HG02943 (cell line): ENCODE measurements around the gene PFN3.
"Not testable (repeated sequence)": the region's sequence is repeated elsewhere in the genome, so short reads cannot be mapped to it uniquely, and the experiment has no call there.

ENCODE experiments used
- ATAC-seq: cut with Tn5 transposase; IDR thresholded peaks from one replicate; pipeline ENCODE4 v1.9.1; 2021; ENCODE audit warnings: mild to moderate bottlenecking, low read depth, moderate library complexity; ENCODE audit not compliant: unreplicated experiment

Gene PFN3

DNA sequence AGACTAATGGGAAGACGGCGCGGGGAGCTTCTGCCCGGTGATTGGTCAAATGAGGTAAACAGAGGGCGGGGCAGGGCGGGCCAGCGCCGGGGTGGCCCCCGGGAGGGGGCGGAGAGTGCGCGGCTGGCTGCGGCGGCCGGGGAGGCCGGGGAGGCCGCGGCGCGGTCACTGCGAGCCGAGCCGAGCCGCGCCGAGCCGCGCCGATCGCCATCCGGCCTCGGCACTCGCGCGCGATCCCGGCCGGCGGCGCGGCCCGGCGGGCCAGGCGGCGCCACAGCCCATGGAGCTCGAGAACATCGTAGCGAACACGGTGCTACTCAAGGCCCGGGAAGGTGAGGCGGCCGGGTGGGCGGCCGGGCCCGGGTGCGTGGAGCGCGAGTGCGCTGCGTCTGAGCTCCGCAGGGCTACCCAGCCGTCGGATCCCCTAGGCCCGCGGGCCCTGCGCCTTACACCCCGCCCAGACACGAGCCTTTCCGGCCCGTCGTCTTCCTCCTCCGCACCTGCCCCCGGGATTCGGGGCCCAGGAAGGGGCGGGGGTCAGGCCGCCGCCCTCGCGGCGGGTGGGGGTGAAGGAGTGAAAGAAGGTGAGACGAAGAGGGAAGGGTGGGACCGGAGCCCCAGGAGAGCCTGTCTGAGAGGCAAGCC is 26.2 kb upstream of the PFN3 start, which contains the start of gene GRK6:
GRK6 (plus strand) TSS at position 111 of the 645 bp plus-strand sequence; CDS start at position 281, 170 bp downstream.
- peak; percentile 2 for ATAC-seq

DNA sequence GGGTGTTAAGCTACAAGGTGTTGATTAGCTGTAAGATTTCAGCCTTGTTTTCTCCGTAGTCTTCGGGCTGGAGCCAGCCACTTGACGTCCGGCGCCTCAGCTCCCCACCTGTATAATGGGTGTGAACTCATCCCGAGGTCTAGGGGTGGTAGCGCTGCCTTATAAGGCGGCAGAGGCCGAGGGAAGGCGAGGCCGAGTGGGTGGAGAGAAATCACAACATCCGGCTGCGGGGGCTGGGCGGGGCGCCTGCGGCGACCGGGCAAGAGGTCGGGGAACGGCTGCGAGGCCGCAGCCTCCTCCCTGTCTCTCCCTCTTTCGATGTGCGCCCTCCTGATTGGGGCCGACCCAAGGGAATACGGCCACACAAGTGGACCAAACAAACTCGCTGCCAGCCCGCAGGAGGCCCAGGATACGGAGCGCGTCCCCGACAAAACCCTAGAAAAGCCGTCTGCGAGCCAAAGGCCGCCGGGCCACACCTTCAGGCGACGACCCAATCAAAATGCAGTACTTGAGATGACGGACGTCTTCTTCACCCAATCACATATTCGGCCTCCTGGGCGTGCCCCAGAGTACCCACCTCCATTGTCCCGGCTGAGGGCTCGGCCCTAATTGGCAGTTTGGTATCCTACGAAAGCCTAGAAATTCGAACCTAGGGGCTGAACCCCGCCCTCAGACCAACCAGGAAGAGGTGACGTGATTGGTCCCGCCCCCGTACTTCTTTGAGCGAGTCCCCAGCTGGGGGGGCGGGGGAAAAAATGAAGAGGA is 25.5 kb upstream of the PFN3 start:
- ATAC-seq: peak; percentile 77

DNA sequence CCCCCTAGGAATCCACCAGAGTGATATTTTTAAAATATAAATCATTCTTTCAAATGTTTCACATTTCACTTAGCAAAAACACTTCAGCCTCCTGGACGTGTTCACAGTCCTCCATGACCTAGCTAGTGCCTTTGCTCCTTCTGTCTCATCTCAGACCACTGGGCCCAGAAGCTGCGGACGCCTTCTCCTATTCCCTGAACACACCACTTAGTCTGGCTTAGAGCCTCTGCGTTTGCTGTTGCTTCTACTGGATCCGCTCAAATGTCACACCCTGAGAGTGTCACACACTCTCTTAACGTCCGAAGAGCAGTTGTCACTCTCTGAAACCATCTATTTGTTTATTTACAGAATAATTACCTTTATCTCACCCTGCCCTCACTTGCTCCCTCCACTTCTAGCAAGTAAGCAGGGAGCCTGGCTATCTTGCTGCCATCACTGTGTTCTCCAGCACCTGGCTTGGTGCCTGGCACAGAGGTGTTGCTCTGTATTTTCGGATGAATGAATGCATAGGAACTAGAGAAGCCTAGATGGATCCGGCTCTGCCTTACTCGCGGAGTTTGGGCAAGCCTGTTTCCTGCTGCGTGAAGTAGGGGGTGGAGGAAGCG is 24.8 kb upstream of the PFN3 start:
- no peak for ATAC-seq

DNA sequence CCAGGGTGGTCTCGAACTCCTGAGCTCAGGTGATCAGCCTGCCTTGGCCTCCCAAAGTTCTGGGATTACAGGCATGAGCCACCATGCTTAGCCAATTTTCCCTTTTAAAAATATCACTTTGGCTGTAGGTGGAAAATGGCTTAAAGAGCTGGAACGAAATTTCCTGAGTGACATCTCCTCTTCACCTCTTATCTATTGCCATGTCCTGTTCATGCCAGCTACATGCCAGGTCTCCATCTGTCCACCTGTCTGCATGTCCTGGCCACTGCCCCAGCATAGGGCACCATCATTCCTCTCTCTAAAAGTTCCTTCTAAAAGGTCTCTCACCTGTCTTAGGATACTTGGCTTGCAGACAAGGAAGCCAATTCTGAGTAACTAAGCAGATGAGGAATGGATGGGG is 23.2 kb upstream of the PFN3 start:
- no peak for ATAC-seq

DNA sequence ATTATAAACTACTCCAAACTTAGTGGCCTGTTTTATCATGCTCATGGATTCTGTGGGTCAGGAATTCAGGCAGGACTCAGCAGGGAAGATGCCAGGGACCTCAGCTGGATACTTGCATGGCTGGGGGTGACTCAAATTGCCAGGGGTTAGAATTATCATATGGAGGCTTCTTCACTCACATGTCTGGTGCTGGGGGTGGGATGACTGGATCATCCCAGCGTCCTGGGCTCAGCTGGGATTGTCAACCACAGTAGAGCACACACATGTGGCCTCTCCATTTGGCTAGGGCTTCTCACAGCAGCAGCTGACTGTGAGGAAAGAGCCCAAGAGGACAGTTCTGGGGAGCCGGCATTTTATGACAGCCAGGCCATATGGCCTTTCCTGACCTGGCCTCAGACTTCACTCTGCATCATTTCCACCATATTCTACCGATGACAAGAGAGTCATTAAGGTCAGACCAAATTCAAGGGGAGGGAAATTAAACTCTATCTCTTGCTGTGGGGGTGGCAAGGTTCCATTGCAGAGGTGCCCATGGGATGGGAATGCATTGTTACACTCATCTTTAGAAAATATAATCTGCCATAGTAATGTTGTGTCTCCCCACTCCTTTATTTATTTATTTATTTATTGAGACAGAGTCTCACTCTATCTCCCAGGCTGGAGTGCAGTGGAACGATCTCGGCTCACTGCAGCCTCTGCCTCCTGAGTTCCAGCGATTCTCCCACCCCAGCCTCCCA is 20.8 kb upstream of the PFN3 start:
- ATAC-seq: no peak

DNA sequence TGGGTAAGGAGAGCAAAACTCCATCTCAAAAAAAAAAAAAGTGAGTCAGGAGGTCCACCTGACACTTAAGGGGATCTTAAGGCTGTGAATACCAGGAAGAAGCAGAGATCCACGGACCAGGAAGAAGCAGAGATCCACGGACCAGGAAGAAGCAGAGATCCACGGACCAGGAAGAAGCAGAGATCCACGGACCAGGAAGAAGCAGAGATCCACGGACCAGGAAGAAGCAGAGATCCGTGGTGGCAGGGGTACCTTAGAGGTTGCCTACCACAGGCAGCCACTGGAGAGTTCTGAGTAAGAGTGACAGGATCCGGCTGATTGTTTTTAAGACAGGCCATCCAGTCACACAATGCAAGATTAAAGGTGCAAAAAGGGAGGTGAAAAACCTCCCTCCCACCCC is 20.0 kb upstream of the PFN3 start:
- ATAC-seq: not testable (repeated sequence)

DNA sequence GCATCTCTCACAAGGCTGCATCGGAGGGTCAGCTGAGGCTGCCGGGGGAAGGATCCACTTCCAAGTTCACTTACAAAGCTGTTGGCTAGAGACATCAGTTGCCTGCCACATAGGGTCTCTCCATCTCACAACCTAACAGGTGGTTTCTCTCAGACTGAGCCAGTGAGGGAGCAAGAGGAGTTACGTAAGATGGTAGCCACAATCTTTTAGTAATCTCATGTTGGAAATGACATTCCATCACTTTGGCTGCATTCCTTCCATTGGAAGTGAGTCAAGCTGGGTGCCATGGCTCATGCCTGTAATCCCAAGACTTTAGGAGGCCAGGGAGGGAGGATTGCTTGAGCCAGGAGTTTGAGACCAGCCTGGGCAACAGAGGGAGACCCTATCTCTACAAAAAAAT is 18.6 kb upstream of the PFN3 start:
- no peak for ATAC-seq

DNA sequence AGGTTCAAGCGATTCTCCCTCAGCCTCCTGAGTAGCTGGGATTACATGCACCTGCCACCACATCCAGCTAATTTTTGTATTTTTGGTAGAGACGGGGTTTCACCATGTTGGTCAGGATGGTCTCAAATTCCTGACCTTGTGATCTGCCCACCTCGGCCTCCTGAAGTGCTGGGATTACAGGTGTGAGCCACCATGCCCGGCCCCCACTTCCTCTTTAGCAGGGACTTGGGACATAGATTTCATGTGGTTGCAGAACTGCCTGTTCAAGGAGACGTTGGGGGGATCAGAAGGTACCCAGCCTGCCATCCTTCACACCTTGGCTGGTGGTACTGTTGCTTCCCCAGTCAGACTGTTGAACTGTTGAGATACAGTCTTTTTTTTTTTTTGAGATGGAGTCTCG is 16.6 kb upstream of the PFN3 start:
- ATAC-seq: not testable (repeated sequence)

DNA sequence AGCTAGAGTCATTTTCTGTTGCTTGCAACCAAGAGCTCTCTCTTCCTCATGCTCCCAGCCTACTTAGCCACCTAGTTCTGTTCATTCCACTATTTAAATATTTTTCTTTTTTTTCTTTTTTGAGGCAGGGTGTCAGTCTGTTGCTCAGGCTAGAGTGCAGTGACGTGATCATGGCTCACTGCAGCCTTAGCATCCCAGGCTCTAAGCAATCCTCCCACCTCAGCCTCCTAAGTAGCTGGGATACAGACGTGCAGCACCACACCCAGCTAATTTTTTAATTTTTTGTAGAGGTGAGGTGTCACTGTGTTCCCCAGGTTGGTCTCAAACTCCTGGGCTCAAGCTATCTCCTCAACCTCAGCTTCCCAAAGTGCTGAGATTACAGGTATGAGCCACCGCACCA is 14.0 kb upstream of the PFN3 start:
- ATAC-seq: no peak

DNA sequence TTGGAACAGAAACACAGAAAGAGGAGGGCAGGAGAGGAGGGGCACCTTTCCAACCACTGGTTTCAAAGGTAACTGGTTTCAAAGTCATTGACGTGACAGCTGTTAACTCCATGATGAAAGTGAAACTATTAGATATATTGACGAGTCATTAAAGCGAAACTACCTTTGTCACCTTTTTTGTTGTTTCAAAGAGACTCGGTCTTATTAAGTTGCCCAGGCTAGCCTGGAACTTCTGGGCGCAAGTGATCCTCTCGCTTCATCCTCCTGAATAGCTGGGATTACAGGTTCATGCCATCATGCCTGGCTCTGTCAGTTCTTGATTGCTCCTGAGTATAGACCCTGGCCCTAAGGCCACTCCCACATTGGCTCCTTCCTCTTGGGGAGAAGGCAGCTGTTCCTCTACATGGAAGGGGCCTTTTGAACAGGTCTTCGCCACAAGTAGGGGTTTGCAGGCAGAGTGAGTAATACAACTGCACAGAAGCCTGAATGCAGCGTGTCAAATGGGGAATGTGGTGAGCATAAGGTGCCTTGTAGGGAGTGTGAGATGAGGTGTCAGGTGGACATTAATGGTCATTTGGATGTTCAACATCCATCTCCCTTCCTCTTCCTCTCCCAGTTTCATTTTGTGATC is 12.3 kb upstream of the PFN3 start:
- peak; percentile 65 for ATAC-seq

DNA sequence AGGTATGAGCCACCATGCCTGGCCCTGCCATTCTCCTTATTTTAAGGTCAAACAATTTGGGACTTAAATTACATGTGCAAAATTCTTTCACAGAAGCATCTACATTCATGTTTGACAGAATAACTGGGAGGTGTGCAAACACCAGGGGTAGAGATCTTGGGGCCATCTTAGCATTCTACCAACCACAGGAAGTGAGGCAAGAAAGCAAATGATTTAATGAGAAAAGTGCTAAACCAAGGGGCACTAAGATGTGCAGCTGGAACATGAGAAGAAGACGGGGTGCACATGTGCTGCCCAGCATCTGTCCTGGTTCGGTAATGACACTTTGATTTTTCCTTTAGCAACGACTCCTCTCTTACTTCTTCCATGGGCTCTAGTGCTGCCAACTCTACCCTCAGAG is 10.1 kb upstream of the PFN3 start:
- no peak for ATAC-seq

DNA sequence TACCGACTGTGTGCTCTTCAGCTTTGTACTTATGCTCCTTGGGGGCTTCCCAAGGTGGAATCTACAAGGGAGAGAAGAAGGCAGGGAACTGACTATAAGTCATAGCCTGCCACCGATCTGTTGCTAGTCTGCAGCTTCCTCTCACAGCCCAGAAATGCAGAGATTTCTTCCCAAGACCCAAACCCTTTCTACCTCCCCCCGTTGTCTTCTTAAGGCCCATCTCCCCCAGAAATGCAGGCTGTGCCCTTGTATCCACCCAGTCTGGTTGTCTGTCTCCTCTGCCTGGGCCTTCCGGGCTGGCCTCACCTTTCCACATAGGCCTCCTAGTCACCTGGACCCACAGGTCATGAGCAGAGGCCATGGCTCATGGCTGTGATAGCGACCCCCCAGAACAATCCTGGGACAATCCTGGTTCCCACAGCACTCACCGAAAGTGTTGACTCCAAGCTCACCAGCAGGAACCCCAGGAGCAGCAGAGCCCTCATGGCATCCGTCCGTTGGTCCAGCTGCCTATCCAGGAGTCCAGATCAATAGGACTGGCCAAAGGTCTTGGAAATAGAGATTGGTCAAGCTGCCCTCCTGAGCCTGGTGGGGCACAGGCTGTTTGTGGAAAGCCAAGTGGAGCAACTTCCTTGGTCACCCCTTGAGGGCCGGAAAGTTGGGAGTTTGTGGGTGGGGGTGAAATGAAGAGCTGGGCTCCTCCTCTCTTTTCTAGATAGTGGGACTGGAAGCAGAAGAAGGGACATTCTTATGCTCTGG is 8.8 kb upstream of the PFN3 start, which contains the start of gene F12:
F12 (minus strand) TSS at position 522 of the 759 bp plus-strand sequence; CDS start at position 485, 37 bp downstream.
- no peak for ATAC-seq

DNA sequence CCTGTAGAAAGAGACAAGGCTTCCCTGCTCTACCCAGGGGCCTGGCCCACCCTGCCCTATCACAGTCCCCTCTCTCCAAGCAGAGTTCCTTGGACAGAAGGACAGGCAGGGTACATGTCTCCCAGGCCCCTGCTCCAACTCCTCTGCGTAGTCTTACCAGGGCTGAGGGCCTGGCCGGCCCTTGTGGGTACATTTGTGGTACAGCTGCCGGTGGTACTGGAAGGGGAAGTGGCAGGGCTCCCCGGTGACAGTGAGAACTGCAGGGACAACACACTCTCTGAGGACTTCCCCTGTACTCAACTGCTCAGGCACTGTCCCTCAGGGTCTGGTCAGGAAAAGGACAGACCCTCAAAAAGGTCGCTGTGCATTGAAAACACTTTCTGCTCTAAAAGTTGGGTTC is 5.3 kb upstream of the PFN3 start:
- ATAC-seq: no peak

DNA sequence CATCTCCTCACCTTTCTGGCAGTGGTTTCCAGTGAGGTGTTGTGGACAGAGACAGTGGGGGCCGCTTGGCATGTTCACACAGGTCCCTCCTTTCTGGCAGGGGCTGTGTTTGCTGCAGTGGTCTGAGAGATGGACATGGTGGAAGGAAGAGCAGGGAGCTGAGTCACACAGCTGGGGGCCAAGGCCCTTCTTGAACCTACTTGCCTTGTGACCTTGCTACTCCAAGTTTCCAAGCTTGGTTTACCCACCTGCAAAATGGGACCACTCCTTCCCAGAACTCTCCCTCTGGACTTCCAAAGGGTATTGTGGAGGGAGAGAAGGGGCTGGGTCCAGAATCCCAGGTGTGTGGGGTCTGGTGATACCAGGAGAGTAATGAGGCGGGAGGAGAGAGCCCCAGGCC is 4.9 kb upstream of the PFN3 start:
- no peak for ATAC-seq

DNA sequence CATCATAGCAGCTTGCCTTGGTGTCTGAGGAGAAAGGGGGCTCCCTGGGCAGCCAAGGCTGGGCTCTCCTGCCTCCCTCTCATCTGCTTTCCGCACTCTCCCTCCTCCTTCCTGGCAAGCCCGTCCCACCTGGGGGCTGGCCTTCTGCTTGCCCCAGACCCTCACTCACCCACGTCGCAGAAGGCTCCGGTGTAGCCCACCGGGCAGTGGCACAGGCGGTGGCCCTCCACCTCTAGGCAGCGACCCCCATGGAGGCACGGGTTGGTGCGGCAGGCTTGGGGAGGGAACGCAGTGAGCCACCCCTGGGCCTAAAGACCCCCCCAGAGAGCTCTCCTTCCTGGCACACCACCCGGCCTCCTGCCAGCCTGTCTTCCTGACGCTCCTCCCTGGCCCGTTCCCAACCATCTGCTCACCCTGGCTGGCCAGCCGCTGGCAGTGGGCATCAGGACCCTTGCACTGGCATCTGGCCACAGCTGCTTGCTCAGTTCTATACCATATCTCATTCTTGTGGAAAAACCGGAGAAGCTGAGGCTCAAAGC is 4.2 kb upstream of the PFN3 start:
- ATAC-seq: no peak

DNA sequence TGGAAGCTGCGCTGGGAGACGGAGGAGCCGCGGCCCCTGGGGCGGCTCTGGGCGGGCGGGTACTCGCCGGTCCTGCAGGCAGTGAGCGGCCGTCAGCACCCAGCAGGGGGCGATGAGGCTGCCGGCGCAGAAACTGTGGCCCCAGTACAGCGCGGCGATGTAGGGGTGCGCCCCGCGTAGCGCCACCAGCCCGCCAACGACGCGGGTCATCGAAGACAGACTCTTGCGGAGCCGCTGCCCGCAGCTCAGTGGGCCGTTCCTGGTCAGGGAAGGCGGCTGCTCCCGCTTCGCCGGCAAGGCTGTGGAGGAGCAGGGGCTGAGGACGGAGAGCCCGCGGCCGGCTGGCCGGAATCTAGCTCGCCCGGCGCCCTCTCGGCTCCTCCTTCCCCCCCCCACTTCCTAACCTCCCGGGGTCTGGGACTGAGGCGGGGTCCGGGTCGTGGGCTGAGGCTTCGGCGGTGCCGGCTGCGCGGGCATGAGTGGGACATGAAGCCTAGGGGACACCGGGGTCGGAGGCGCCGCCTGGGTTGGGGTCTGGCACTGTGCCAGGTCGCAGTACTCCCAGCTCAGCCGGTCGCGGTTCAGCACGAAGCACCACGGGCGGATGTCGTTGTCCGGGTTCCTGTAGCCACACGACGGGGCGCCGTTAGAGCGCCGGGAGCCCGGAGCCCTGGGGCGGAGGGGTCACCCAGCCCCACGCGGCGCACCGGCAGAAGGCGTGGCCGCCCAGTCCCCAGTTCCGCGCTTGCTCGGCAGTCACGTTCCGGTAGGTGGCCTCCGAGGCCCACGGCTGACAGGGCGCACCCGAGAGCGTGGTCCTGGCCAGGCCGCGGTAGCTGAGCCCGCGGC is 3.6 kb upstream of the PFN3 start:
- peak; percentile 68 for ATAC-seq

DNA sequence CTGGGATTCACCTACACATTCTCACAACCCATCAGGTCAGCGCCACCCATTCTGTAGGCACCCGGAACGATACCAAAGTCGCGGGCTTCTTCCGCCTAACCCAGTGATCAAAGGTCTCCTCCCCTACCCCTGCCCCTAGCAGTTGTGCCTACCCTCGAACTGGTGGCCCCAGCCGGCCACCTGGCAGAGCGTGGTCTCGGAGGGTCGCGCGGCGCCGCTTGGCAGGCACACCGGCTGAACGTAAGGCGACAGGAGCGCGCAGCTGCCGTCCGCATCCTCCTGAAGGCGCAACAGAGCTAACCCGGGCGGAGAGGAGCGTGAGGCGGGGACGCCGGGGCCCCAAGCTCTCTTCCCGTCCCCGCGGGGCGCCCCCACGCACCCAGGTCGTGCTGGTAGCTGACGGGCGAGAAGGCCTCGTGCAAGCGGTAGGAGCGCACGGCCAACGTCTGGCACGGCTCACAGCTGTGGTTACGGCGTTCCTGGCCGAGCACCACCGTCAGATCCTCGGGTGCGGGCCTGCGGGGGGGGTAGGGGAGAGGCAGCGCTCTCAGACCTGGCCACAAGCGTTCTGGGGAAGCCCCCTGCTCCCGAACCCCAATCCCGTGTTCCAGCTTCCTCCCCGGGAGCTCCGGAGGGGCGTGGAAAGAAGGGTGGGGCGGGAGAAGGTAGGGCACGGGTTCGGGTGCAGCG is 2.8 kb upstream of the PFN3 start:
- peak; percentile 19 for ATAC-seq
